D341Med (cell line): ENCODE results near the gene ANAPC2.

Source experiments
- DNase-seq: peaks from one replicate; pipeline ENCODE4 v3.0.0; 2012; ENCODE audit warnings: low spot score

Gene ANAPC2

DNA sequence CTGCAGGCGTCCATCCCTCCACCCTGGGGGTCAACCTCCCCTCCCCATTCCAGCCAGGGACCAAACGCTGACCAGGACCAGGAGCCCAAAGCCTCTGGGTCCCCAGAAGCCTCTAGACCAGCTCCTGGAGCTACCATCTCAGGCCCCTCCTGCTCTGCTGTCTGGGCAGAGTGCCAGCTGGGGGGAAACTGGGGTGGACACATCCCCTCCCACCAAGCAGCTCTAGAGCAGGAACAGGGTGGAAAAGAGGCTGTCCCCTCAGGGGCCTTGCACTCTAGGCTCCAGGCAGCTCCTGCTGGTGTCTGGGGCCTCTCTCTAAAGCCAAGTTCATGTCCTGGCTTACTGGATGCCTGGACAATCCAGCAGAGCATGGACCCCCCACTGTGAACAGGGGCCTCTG is 4.5 kb upstream of the ANAPC2 start:
- DNase-seq: no peak

DNA sequence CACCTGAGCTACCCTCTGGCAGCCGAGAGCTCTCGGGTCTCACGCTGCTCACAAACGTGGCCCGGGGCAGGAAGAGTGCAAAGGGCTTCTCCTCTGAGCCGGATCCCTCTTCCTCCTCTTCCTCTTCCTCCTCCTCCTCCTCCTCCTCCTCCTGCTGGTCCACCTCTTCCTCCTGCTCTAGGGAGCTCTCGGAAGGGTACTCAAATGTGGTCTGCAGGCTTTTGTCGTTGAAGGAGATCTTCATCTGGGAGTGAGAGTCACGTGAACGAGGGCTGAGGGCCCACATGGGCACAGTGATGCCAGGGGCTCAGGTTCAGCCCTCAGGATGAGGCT is 4.1 kb upstream of the ANAPC2 start:
- DNase-seq: no peak

DNA sequence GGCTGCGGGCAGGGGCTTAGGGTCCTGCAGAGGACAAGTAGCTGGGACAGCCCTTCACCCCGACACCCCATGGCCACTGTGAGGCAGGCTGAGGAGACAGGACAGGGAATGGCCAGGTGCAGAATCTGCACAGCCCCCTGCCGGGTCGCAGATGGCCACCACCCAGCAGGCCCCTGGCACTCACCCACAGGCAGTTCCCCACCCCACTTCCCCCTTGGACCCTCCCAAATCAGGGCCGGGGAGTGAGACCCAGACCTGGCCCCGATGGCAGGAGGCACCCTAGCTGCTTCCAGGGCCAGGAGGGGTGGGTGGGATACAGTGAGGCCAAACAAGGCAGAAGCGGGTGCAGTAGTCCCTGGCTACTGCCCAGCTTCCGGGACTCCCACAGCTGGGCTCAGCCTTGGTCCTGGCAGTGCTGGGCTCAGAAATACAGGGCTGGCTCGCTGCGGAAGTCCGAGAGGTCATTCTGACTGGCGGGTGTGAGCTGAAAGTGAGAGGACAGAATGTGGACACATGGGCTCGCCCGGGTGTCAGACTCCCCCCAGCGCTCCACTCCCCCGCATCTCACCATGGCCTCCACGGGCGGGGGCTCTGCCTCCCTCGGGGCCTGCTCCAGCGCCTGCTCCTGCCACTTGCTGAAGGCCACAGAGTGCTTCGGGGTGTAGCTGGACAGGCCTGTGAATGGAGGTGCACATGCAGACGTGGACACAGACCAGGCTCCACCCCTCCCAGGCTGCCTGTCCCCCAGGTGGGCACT is 3.5 kb upstream of the ANAPC2 start:
- DNase-seq: no peak

DNA sequence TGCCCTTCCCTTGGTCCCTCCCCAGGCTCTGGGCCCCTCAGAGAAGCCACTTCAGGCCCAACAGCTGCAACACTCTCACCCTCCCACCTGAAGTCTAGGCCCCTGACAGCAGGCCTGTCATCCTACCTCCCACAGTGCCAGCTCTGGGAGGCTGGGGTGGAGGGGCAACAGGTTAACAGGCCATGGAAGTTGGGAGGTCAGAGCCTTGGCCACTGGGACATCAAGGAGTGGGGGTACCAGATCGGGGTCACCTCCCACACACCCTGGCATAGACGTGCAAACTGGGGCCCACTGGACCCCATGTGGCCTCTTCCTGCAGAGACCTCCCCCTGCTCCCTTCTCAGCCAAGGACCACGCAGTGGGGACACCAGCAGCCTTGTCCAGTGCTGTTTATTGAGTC is 2.9 kb upstream of the ANAPC2 start:
- no peak for DNase-seq

GRCh38 chr9:137190315-137190856 is 2.0 kb upstream of the ANAPC2 start:
- no peak for DNase-seq

DNA sequence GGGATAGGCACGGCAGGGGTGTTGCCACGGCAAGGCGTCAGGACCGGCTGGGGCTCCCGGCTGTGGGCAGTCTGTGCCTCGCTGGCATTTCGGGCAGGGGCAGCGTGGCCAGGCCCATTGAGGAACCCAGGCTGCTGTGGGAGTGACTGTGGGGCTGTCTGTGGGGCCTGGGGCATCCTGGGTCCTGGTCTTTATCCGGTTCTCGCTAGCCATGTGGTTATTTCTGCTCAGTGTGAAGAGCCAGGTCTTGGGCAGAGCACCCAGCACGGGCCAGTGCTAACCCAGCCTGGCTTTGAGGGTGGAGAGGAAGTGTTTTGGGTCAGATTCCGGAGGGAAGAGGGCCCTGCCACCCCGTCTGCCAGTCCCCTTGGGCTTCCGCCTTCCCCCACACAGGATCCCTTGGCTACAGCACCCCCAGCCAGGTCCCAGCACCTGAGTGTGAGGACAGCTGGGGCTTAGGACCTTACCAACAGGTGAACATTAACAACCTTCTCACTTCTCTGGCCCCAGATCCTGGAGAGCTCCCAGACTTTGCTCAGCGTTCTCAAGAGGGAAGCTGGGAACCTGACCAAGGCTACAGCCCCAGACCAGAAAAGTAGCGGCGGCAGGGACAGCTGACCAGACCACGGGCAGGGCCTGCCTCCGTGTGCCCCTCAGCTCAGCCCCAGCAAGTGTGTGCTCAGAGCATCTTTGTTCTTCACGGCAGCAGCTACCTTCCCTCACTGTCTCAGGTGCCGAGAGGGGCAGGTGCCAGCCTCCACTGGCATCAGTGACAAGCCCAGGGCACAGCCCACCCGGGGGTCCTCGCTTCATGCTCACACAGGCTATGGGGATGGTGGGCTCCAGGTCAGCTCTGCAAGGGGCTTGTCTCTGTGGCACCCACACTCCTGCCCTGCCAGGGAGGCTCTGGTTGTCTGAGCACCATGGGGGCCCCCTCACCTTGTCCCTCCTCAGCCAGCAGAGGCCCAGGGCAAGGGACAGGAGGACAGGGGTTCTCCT is 1.2 kb upstream of the ANAPC2 start:
- no peak for DNase-seq

DNA sequence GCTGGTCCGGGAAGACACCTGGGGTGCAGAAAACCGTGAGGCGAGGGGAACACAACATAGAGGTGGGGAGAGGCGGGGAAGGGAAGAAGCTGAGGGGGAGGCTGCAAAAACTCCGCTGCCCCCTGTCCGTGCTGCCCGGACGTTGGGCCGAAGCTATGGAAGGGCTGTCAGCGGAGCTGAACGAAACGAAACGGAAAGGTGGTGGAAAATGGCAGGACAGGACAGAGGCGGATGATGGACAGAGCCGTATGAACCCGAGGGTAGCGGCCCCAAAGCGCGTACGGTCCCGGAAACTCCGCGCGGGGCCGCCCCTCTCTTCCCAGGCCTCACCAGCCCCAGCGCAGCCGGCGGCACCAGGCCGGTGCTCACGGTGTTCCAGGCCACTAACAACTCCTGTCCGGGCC is 272 bp downstream of the ANAPC2 start:
- DNase-seq: no peak

DNA sequence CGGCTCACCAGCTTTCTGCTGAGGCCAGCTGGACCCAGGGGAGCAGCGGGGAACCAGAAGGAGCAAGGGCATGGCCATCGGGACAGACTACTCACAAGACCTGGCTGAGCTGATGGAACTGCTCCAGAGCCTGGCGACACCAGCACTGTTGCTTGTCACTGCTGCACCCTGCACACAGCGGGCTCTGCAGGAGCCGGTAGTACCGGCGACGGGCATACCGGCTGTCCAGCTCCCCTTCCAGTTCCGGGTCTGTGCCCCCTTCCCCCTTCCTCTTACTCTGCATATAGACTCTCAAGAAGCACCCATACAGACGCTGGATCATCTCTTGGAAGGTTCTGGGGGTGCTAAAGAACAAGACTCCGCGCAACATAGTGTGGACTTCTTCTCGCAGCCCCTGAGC is 974 bp downstream of the ANAPC2 start:
- no peak for DNase-seq

DNA sequence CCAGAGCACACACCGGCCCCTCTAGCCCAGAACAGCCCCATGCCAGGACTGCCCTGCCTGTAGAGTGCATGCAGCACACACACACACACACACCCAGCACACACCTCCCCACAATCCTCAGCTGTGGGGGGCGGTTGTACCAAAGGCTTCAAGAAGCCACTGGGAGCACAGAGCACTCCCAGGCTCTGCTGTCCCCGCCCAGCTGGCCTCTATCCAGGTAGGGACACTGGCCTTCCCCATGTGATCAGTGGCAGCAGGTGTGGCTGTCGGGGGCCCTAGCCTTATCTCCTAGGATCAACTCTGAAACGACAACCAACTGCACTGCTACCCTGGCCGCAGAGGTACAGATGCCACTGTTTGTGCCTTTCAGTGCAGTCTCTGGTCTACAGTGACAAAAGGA is 2.0 kb downstream of the ANAPC2 start:
- no peak for DNase-seq

DNA sequence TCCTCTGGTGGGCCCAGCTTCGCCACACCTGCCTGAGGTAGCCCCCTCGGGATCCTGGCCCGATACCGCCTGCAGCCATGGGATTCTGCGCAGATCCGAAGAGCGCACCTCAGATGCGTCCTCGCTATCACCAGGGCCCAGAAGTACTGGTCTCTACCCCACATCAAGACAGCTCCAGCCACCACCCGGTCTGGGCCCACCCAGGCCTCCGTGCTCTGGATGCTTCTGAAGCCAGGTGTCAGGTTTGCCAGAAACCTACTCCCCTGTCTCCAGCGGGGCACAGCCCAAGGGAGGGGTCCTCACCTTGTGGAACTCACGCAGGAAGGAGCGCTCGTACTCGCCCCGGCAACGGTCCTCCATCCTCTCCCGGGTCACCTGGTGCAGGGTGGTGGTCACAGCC is 2.4 kb downstream of the ANAPC2 start:
- no peak for DNase-seq

- DNase-seq: no peak
Observed at GRCh38 chr9:137184881-137185660, 3.3 kb downstream of the ANAPC2 start.

DNA sequence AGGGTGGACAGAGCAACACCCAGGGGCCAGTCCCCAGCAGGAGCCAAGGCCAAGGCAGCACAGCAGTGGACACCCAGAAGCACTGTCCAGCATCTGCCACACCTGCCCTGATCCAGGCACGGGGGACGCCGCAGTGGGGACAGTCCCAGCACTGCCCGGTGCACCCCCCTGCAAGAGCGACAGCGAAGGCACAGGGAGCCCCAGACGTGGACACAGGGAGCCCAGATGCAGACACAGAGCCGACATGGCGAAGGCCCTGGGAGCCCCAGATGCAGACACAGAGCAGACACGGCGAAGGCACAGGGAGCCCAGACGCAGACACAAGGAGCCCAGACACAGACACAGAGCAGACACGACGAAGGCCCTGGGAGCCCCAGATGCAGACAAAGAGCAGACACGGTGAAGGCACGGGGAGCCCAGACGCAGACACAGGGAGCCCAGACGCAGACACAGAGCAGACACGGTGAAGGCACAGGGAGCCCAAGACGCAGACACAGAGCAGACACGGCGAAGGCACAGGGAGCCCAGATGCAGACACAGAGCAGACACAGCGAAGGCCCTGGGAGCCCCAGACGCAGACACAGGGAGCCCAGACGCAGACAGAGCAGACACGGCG is 4.3 kb downstream of the ANAPC2 start:
- DNase-seq: no peak

- DNase-seq: no peak
Observed at GRCh38 chr9:137182836-137183235, 5.5 kb downstream of the ANAPC2 start.

GRCh38 chr9:137181680-137182079 is 6.7 kb downstream of the ANAPC2 start:
- no peak for DNase-seq

GRCh38 chr9:137180491-137180890 is 7.9 kb downstream of the ANAPC2 start:
- no peak for DNase-seq

GRCh38 chr9:137179761-137180160 is 8.6 kb downstream of the ANAPC2 start:
- DNase-seq: no peak

GRCh38 chr9:137178939-137179630 is 9.3 kb downstream of the ANAPC2 start:
- no peak for DNase-seq

DNA sequence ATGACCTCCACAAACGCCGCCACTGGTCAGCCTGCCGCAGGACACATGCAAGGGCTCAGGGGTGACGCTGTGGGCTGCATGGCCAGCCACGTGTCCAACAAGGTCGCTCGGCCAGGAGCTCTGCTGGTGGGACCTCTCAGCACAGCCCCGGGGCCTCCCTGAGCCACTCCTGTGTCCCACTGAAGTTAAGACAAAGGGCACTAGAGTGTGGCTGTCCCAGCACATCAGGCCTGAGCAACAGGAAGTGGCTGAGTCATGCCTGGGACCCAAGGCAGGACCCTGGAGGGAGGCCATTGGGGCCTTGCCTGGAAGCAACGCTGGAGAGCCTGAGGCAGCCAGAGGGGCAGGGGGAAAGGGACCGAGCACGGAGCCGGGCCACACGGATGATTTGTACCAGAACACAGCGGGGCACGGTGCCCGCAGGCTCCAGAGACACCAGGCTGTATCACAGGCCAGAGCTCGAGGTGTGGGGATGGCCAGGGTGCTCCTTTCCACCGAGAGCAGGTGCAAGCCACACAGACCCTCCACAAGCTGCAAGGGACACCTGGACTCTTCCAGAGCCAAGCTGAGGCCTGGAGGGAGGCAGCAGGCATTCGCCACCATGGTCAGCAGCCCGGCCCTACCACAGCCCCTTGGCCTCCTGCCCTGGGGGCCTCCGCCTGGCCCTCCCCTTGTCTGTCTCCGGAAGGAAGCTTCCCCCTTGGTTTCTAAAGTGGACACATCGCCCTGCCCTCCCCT is 10.0 kb downstream of the ANAPC2 start:
- no peak for DNase-seq

- DNase-seq: peak; percentile 82
Observed at GRCh38 chr9:137176302-137177182, 11.8 kb downstream of the ANAPC2 start.
